DOHH2 (cell line): ENCODE results near the gene PCDHA10.
"Not testable (repeated sequence)": the region's sequence is repeated elsewhere in the genome, so short reads cannot be mapped to it uniquely, and the experiment has no call there.

Experiments used
- EZH2phosphoT487 ChIP-seq: fragments of 200-600 bp; sonication (generic); IDR thresholded peaks from 2 replicates; pipeline ENCODE4 v1.6.1; 2017; ENCODE audit warnings: borderline replicate concordance, mild to moderate bottlenecking, antibody characterized with exemption, low read length, moderate library complexity, mixed read lengths
- TF ChIP-seq, protein P1 (sequence below): fragments of 200-600 bp; sonication (generic); IDR thresholded peaks from one replicate; pipeline ENCODE4 v1.5.1; 2014; ENCODE audit warnings: antibody characterized with exemption, mild to moderate bottlenecking, low read depth, low read length; ENCODE audit not compliant: poor library complexity, severe bottlenecking

GRCh38 chr5:140849831-140850634, 5.7 kb upstream of the PCDHA10 start:
- TF ChIP-seq, protein P1, sequence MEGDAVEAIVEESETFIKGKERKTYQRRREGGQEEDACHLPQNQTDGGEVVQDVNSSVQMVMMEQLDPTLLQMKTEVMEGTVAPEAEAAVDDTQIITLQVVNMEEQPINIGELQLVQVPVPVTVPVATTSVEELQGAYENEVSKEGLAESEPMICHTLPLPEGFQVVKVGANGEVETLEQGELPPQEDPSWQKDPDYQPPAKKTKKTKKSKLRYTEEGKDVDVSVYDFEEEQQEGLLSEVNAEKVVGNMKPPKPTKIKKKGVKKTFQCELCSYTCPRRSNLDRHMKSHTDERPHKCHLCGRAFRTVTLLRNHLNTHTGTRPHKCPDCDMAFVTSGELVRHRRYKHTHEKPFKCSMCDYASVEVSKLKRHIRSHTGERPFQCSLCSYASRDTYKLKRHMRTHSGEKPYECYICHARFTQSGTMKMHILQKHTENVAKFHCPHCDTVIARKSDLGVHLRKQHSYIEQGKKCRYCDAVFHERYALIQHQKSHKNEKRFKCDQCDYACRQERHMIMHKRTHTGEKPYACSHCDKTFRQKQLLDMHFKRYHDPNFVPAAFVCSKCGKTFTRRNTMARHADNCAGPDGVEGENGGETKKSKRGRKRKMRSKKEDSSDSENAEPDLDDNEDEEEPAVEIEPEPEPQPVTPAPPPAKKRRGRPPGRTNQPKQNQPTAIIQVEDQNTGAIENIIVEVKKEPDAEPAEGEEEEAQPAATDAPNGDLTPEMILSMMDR: not testable (repeated sequence)
- TF ChIP-seq EZH2phosphoT487: not testable (repeated sequence)
